Measurements from ENCODE around the gene PDE2A. TPM values are rescaled to one million over a fixed set of nuclear protein-coding genes. Genes with fewer than 3 reads are reported as not detected.

PDE2A gene
- total and polyA plus RNA-seq, 2 donors (not counting 3 experiments of a cell fraction or from before 2014, with no cell fraction given): 14.8 to 16.8 TPM

DNA sequence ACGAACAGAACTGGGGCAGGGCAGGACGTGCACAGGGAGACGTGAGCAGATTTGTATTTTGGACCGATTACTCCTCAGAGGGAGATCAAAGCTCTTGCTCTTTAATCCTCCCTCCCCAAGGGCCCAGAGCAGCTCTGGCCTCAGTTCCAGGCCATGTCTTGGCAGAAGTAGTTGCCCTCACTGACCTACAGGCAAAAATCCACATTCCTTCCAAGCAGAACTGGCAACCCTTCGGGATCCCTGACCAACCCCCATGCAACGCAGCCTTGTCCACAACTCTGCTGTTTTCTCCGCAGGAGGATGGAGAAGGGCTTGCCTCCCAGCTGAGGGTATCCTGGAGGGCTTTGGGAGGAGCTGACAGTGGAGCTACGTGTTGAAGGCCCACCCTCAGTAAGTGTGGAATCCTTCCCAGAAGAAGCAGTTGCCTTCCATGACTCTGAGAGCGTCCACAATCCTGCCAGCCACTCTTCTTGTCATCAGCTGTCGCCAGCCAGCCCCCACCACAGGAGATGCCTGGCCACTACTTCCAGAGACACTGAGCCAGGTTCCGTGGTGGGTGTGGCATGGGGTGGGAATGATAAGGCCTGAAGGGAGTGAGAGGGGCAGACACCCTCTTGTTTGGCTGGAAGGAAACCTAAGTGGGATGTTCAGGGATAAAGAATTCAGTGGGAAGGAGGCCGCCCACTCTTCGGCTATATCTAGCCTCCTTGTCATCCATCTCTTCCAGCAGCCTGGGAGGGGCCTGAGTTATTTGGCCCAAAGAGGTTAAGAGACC, 68.1 kb downstream of the PDE2A start:
- H3K4me3 ChIP-seq (replicated peaks in 1 of 3; ENCODE audit: insufficient read depth in 1 of 3, low read depth in 1 of 3, low read length in 3 of 3): no peak overlapping the region
- H3K9ac ChIP-seq (replicated peaks; ENCODE audit: extremely low read depth, insufficient read depth, low read length): no peak overlapping the region
- H2AFZ ChIP-seq (ENCODE audit: low read depth, low read length): no peak overlapping the region
- BruUV-seq (replicated peaks): no TSS peak
- DNase-seq (ENCODE audit: low read depth, low spot score) (no peak), FAIRE-seq (no peak)
- no peaks in the 10 kb centered on the region for H3K27me3 ChIP-seq (ENCODE audit: control insufficient read depth in 2 of 2, insufficient read depth in 2 of 2, low read length in 2 of 2)
- no peaks in the 10 kb centered on the region for H3K79me2 ChIP-seq (ENCODE audit: control insufficient read depth, insufficient read depth, low read length)
- CTCF ChIA-PET: interaction anchor here (0.9 to 3.1 kb wide), 6 partner anchors 6 to 175 kb away, joined by 3 to 42 read pairs (median 4); no protein-coding TSS in a partner anchor
- POLR2A ChIA-PET: no interaction called here
- H4K20me1 ChIP-seq (replicated peaks; ENCODE audit: control insufficient read depth, extremely low read depth, insufficient read depth, low read length): no peaks in the 10 kb centered on the region
- no peaks in the 10 kb centered on the region for H3K4me1 ChIP-seq (ENCODE audit: control insufficient read depth, extremely low read depth, insufficient read depth, low read length)
- no peak for TF ChIP-seq GATA2 (IDR thresholded peaks at IDR 0.05; ENCODE audit: insufficient read depth, insufficient read length, low read depth, low read length)
- no peak for TF ChIP-seq MYC (IDR thresholded peaks at IDR 0.05; ENCODE audit: low read depth, low read length)
- no peak for TF ChIP-seq POLR2AphosphoS5 (IDR thresholded peaks at IDR 0.05; ENCODE audit: insufficient read depth, low read depth, low read length)
- no peak for TF ChIP-seq MAX (IDR thresholded peaks at IDR 0.05; ENCODE audit: insufficient read depth, insufficient read length)
- no peak for TF ChIP-seq EZH2 (IDR thresholded peaks at IDR 0.05; ENCODE audit: borderline replicate concordance, low read depth, low read length, severe bottlenecking)
- no peak for TF ChIP-seq POLR2A (IDR thresholded peaks at IDR 0.05; ENCODE audit: low read depth, low read length)
- no peak for TF ChIP-seq JUN (IDR thresholded peaks at IDR 0.05; ENCODE audit: borderline replicate concordance, insufficient read depth, insufficient read length, low read depth)
- TF ChIP-seq FOS (IDR thresholded peaks at IDR 0.05; ENCODE audit: borderline replicate concordance, insufficient read depth, low read length): no peak
- H3K9me1 ChIP-seq (replicated peaks; ENCODE audit: control insufficient read depth, extremely low read depth, insufficient read depth, low read length): no peaks in the 10 kb centered on the region
- no peak overlapping the region for H3K4me2 ChIP-seq (ENCODE audit: insufficient read depth, low read length)
- no peaks in the 10 kb centered on the region for H3K36me3 ChIP-seq (ENCODE audit: control insufficient read depth in 2 of 2, extremely low read depth in 1 of 2, insufficient read depth in 2 of 2, low read length in 2 of 2)
- intact Hi-C loops (cut with micrococcal nuclease): no loop called here
- H3K9me3 ChIP-seq (replicated peaks; ENCODE audit: control insufficient read depth, insufficient read depth, low read length): no peaks in the 10 kb centered on the region
- H3K27ac ChIP-seq (ENCODE audit: insufficient read depth, low read depth, low read length): no peak overlapping the region
- dilution Hi-C loops (cut with MboI; ENCODE audit: extremely low pct_ligation_motif_present, low sequenced_read_pairs): no loop called here

All from endothelial cell of umbilical vein (primary cell).